T-helper 1 cell treated with Interleukin-12 subunit alpha and Interleukin-12 subunit beta and Interleukin-4 antibody, amounts not matched to agents 30 μg/mL and 1 μg/mL, for 36 hours (primary cell): ENCODE results near the gene PCDH15.

Source experiments
- H3K27ac Mint-ChIP-seq: one replicate; pipeline ENCODE4 v1.8.0; 2021; ENCODE audit warnings: mild to moderate bottlenecking, mixed read lengths
- H3K27me3 Mint-ChIP-seq: one replicate; pipeline ENCODE4 v1.8.0; 2021; ENCODE audit warnings: low read depth, mixed read lengths
- H3K36me3 Mint-ChIP-seq: one replicate; pipeline ENCODE4 v1.8.0; 2021; ENCODE audit warnings: low read depth, mixed read lengths
- H3K4me1 Mint-ChIP-seq: one replicate; pipeline ENCODE4 v1.8.0; 2021; ENCODE audit warnings: low read depth, mixed read lengths
- H3K4me3 Mint-ChIP-seq: one replicate; pipeline ENCODE4 v1.8.0; 2021; ENCODE audit warnings: mild to moderate bottlenecking, moderate library complexity, mixed read lengths
- H3K9me3 Mint-ChIP-seq: one replicate; pipeline ENCODE4 v1.8.0; 2021; ENCODE audit warnings: mixed read lengths

The PCDH15 gene

GRCh38 chr10:54758791-54759190, 42.2 kb downstream of the PCDH15 start:
- Mint-ChIP-seq H3K9me3 (peaks cover 2% of the 10 kb centered on the region), H3K36me3 (no peaks in the 10 kb centered on the region), H3K27me3 (no peaks in the 10 kb centered on the region), H3K27ac (no peak overlapping the region), H3K4me3 (no peak overlapping the region), H3K4me1 (no peaks in the 10 kb centered on the region)

- Mint-ChIP-seq H3K4me3 (no peak overlapping the region), H3K36me3 (no peaks in the 10 kb centered on the region), H3K27me3 (no peaks in the 10 kb centered on the region), H3K4me1 (no peaks in the 10 kb centered on the region), H3K9me3 (peaks cover 7% of the 10 kb centered on the region), H3K27ac (no peak overlapping the region)
Observed at GRCh38 chr10:54749623-54750022, 51.4 kb downstream of the PCDH15 start.

DNA sequence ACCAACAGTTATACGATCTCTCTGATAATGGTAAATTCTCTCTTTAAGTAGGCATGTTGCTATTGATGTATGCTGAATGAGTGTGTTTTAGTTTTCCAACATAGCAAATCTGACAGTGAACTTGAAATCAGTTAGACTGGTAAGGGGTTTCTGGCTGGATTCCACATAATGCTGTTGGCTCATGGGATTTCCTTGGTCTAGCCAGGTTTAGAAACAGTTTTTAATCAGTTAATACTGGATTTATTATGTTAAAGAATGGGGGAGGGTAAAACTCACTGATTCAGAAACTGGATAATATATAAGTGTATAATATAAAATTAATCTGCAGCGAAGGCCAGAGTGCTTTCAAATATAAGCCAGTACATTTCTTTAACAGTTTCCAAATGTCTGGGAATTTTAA, 55.6 kb downstream of the PCDH15 start:
- H3K4me3 Mint-ChIP-seq = no peak overlapping the region
- no peaks in the 10 kb centered on the region for H3K36me3 Mint-ChIP-seq
- H3K27me3 Mint-ChIP-seq = no peaks in the 10 kb centered on the region
- H3K27ac Mint-ChIP-seq = no peak overlapping the region
- H3K9me3 Mint-ChIP-seq = no peaks in the 10 kb centered on the region
- H3K4me1 Mint-ChIP-seq = no peaks in the 10 kb centered on the region

DNA sequence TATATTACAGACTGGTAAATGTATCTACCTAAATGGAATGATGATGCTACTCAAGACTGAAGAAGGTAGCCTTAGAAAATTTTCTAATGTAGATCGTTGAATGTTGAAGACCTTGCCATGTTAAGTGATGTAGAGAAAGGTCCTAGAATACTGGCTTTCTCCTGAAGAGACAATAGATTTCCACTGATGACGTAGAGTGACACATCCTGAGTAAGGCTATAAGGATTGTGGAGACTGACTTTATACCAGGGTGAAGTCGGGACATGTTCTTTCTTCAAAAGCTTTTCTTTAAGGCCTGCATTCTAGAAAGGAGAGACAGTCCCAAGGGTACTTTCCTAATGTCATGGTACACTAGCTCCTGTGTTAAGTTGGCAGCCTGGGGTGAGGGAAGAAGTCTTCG, 58.6 kb downstream of the PCDH15 start:
- Mint-ChIP-seq H3K9me3 (peaks cover 5% of the 10 kb centered on the region), H3K27ac (no peak overlapping the region), H3K36me3 (no peaks in the 10 kb centered on the region)

DNA sequence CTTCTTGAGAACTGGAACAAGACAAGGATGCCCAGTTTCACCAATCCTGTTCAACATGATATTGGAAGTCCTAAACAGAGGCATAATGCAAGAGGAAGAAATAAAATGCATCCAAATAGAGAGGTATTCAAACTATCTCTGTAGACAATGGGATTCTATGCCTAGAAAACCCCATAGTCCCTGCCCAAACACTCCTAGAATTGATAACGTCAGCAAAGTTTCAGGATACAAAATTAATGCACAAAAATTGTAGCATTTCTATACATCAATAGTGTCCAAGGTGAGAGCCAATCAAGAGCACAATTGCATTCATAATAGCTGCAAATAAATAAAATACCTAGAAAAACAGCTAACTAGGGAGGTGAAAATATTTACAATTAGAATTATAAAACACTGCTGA, 72.5 kb downstream of the PCDH15 start:
- Mint-ChIP-seq H3K4me1 (no peaks in the 10 kb centered on the region), H3K27me3 (no peaks in the 10 kb centered on the region), H3K4me3 (no peak overlapping the region), H3K27ac (no peak overlapping the region), H3K36me3 (no peaks in the 10 kb centered on the region), H3K9me3 (peaks cover 8% of the 10 kb centered on the region)

More for the DNA sequence above, 58.6 kb downstream of the PCDH15 start:
- Mint-ChIP-seq H3K4me3 (no peak overlapping the region), H3K27me3 (no peaks in the 10 kb centered on the region), H3K4me1 (no peaks in the 10 kb centered on the region)

GRCh38 chr10:54722075-54722474, 79.0 kb downstream of the PCDH15 start:
- no peaks in the 10 kb centered on the region for H3K4me1 Mint-ChIP-seq

GRCh38 chr10:54710918-54711317, 90.1 kb downstream of the PCDH15 start:
- Mint-ChIP-seq H3K9me3 (no peaks in the 10 kb centered on the region), H3K36me3 (no peaks in the 10 kb centered on the region), H3K27me3 (no peaks in the 10 kb centered on the region), H3K27ac (no peak overlapping the region), H3K4me3 (no peak overlapping the region), H3K4me1 (no peaks in the 10 kb centered on the region)

More at GRCh38 chr10:54722075-54722474, 79.0 kb downstream of the PCDH15 start:
- Mint-ChIP-seq H3K36me3 (no peaks in the 10 kb centered on the region), H3K27ac (no peak overlapping the region), H3K27me3 (no peaks in the 10 kb centered on the region), H3K9me3 (peaks cover 20% of the 10 kb centered on the region), H3K4me3 (no peak overlapping the region)

GRCh38 chr10:54708591-54708990, 92.4 kb downstream of the PCDH15 start:
- H3K9me3 Mint-ChIP-seq = no peaks in the 10 kb centered on the region

GRCh38 chr10:54708021-54708420, 93.0 kb downstream of the PCDH15 start:
- Mint-ChIP-seq H3K27me3 (no peaks in the 10 kb centered on the region), H3K4me3 (no peak overlapping the region), H3K4me1 (no peaks in the 10 kb centered on the region), H3K36me3 (no peaks in the 10 kb centered on the region), H3K27ac (no peak overlapping the region), H3K9me3 (no peaks in the 10 kb centered on the region)

More at GRCh38 chr10:54708591-54708990, 92.4 kb downstream of the PCDH15 start:
- Mint-ChIP-seq H3K27me3 (no peaks in the 10 kb centered on the region), H3K4me1 (no peaks in the 10 kb centered on the region), H3K4me3 (no peak overlapping the region), H3K27ac (no peak overlapping the region), H3K36me3 (no peaks in the 10 kb centered on the region)

DNA sequence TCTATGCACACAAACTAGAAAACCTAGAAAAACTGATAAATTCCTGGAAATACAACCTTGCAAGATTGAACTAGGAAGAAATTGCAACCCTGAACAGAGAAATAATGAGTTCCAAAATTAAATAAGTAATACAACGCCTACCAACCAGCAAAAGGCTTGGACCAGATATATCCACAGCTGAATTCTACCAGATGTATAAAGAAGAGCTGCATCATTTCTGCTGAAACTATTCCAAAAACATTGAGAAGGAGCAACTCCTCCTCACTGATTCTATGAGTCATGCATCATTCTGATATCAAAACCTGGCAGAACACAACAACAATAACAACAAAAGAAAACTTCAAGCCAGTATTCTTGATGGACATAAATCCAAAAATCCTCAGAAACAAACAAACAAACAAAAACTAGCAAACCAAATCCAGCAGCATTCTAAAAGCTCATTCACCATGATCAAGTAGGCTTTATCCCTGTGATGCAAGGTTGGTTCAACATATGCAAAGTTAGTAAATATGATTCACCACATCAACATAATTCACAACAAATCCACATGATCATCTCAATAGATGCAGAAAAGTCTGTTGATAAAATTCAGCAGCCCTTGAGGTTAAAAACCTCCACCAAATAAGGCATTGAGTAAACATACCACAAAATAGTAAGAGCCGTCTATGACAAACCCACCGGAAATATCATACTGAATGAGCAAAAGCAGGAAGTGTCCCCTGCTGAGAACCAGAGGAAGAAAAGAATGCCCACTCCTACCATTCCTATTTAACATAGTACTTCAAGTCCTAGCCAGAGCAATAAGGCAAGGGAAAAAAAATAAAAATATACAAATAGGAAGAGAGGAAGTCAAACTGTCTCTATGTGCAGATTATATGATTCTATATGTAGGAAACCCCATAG, 98.2 kb downstream of the PCDH15 start:
- Mint-ChIP-seq H3K4me3 (no peak overlapping the region), H3K4me1 (no peaks in the 10 kb centered on the region), H3K9me3 (peaks cover 6% of the 10 kb centered on the region), H3K27me3 (no peaks in the 10 kb centered on the region), H3K36me3 (no peaks in the 10 kb centered on the region), H3K27ac (no peak overlapping the region)

- H3K4me3 Mint-ChIP-seq = no peak overlapping the region
- H3K27ac Mint-ChIP-seq = no peak overlapping the region
- no peaks in the 10 kb centered on the region for H3K27me3 Mint-ChIP-seq
- no peaks in the 10 kb centered on the region for H3K36me3 Mint-ChIP-seq
- peaks cover 8% of the 10 kb centered on the region for H3K9me3 Mint-ChIP-seq
- no peaks in the 10 kb centered on the region for H3K4me1 Mint-ChIP-seq
Observed at GRCh38 chr10:54691331-54691730, 109.7 kb downstream of the PCDH15 start.

DNA sequence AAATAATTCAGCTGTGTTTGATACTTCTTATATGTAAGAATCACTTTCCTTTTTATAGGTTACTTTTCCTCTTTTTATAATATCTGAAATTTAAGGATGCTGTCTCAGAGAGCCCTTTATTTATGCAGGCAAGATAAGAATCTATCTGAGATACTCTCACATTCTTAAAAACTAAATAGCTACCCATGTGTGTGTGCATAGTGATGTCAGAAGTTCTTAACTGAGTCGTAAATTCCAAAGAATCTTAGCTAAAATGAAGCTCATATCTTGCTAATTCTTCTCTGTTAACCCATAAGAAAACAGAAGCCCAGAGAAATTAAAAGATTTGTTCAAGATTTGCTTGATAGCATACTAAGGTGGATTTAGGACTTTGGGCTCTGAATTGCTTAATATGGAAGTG, 118.5 kb downstream of the PCDH15 start:
- no peaks in the 10 kb centered on the region for H3K27me3 Mint-ChIP-seq
- no peak overlapping the region for H3K4me3 Mint-ChIP-seq
- H3K27ac Mint-ChIP-seq = no peak overlapping the region
- H3K36me3 Mint-ChIP-seq = no peaks in the 10 kb centered on the region
- peaks cover 6% of the 10 kb centered on the region for H3K9me3 Mint-ChIP-seq
- H3K4me1 Mint-ChIP-seq = no peaks in the 10 kb centered on the region

- H3K9me3 Mint-ChIP-seq = peaks cover 6% of the 10 kb centered on the region
- no peak overlapping the region for H3K4me3 Mint-ChIP-seq
- H3K27me3 Mint-ChIP-seq = no peaks in the 10 kb centered on the region
- H3K4me1 Mint-ChIP-seq = no peaks in the 10 kb centered on the region
- no peaks in the 10 kb centered on the region for H3K36me3 Mint-ChIP-seq
- no peak overlapping the region for H3K27ac Mint-ChIP-seq
Observed at GRCh38 chr10:54681136-54681535, 119.9 kb downstream of the PCDH15 start.

- Mint-ChIP-seq H3K36me3 (no peaks in the 10 kb centered on the region), H3K4me3 (no peak overlapping the region), H3K4me1 (no peaks in the 10 kb centered on the region), H3K27me3 (no peaks in the 10 kb centered on the region), H3K9me3 (no peaks in the 10 kb centered on the region), H3K27ac (no peak overlapping the region)
Observed at GRCh38 chr10:54667136-54667535, 133.9 kb downstream of the PCDH15 start.

DNA sequence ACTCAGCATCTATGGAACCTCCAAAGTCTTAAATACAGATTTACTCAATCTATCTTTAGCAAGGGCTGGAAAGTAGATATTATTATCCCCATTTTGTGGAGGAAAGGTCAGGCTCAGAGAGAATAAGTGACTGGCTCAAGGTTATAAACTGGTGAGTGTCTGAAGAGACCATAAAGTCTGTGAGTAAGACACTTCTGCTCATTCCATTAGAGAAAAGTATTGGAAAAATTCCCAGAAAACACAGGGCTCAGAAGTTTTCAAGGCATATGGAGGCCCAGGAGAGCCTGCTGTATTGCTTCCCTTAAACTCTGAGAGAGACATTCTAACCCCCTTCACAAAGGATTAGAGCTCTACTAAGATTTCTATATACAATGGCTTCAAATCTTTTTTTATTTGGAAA, 134.8 kb downstream of the PCDH15 start:
- Mint-ChIP-seq H3K27ac (no peak overlapping the region), H3K4me3 (no peak overlapping the region), H3K27me3 (no peaks in the 10 kb centered on the region), H3K36me3 (no peaks in the 10 kb centered on the region), H3K4me1 (no peaks in the 10 kb centered on the region), H3K9me3 (no peaks in the 10 kb centered on the region)
